Left kidney (tissue), 2 donors: Measurements from ENCODE around the gene STX8. TPM values are rescaled to one million over a fixed set of nuclear protein-coding genes. Genes with fewer than 3 reads are reported as not detected.
"Not testable (repeated sequence)": the region's sequence is repeated elsewhere in the genome, so short reads cannot be mapped to it uniquely, and the experiment has no call there.

Experiments
- DNase-seq: peaks from one replicate; pipeline ENCODE4 v3.0.0-alpha.2; 2013
- polyA plus RNA-seq: library from polyadenylated mRNA; unstranded; fragments of 120-200 nt; gene quantifications from one replicate; pipeline ENCODE4 v1.2.1, GENCODE V29; 2013; ENCODE audit not compliant: insufficient read length

STX8 gene
- polyA plus RNA-seq, 1 donor = 66.7 TPM

DNA sequence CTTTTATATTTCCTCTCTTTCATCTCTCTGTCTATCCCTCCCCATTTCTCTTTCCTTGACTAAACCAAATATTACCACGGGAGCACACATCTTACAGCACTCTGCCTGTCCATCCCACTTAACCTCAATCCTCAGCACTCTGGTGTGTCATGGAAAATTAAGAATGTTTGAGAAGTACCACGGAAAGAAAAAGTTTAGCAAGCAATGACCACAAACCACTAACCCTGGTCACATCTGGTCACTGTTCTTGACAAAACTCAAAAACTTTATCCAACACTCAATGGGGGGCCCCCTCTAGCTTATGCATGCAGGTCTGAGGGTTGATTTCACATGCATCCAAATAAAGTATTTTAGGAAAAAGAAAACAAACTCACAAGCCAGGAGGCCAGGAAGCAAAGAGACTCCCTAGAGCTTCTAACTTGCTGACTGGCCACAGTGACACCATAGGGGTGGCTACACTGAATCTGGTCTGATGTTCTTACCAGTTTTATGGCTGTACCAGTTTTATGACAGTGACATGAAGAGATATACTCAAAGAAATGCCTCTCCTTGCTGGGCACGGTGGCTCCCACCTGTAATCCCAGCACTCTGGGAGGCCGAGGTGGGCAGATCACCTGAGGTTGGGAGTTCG lies 229.2 kb downstream of the STX8 start:
- DNase-seq = no peak

DNA sequence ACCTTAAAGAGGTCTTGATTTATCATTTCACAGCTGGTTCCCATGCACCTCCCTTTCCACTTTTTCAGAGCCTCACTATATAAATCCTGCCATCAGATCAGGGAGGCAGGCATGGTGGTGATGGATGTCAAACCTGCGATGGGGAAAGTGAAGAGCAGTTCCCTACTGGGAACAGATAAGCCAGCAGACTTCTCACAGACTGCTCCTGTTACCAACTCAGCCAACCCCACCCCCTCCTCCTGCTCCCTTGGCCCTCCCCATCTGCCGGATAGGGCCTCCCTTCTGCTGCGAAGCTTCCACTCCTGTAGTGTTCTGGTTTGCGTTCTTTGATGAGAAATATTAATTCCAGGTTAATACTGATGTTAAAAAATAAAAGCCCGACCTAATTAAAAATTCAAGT lies 232.1 kb downstream of the STX8 start:
- no peak for DNase-seq

DNA sequence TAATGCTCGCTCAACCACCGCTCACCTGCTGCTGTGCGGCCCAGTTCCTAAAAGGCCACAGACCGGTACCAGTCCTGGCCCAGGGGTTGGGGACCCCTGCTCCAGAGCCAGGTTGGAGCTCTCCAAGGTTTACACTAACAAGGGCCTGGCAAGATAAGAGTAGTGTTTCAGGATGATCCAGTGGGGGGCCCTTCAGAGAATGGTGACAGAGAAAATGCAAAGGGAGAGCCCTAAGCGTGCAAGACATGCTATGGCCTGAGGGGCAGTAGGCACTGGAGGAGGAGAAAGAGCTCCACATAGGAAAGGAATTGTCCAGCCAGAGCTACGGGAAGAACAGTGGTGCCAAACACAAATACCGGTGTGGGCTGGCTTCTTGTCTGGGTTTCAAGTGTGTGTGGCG lies 233.4 kb downstream of the STX8 start:
- no peak for DNase-seq

DNA sequence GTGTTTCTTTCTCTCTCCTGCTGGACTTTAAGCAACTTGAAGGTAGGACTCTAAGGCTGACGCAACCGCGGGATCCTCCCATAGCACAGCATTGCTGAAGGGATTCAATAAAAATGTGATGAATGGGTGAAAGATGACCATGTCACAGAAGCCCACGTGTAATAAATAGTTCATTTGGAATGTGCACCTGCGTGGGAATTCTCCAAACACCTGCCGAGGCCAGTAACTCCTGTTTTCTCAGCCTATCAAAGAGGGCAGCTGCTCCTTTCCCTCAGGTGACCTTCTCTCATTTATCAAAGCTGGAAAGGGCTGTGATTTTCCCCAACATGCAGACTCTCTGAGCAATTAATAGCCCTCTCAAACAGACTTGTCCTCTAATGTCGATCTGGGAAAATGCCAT lies 235.7 kb downstream of the STX8 start:
- DNase-seq = no peak

DNA sequence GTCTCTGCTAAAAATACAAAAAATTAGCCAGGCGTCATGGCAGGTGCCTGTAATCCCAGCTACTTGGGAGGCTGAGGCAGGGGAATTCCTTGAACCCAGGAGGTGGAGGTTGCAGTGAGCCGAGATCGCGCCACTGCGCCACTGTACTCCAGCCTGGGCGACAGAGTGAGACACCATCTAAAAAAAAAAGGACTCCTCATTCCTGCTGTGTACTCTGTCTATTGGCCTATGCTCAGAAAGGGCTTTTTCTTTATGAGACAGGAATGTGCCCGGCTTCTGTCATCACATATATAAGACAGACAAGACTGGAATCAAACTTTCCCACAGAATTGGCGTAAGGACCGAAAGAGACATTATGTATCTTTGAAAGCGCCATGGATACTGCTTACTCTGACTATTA lies 236.1 kb downstream of the STX8 start:
- not testable (repeated sequence) for DNase-seq

DNA sequence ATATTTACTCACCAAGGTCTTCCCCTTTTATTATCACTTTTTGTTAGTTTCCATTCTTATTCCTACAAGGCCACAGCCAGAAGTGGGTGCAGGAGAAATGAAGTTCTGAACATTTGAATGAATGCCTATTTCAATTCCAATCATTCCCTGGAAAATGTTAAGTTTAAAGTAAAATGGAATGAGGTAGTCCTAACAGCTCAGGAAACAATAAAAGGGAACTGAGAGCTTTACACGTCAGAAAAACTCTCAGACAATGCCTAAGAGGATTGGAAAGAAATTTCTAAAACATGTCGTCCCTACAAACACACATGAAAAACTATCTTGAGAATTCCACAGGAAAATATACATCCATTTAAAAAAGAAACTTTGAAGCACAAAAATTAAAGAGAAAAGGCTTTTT lies 238.8 kb downstream of the STX8 start:
- DNase-seq = no peak

DNA sequence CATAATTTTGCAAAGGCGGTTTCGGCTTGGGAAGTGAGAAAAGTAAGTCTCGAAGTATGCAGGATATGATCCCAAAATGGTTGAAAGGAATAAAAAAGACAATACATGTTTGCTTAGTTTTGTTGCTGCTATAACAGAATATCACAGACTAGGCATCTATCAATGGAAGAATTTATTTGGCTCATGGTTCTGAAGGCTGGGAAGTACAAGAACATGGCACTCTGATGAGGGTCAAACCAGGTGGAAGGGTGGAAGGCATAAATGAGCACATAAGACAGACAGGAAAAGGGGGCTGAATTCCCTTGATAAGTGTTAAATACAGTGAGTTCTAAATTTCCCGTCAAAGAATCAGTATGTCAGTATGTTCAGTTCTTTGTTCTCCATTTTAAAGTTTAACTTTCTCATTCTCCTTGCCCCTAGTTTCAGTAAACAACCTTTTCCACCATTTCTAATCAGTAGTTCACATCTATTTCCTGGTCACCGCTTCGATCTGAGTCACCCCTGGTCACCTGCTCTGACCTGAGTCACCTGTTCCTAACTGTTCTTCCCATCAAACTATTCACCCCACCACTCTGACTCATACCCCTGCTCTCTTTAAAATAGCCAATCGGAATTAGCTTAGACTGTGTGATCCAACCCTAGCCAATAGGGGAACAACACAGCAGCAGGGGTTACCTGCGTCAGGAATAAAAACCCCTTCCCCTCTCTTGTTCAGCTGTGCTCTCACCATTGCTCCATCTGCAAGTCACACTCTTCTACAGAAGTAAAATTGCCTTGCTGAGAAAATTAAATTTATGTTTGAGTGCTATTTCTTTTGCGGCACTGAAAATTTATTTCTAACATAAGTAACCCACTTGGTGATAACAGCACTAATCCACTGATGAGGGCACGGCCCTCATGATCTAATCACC lies 240.8 kb downstream of the STX8 start:
- no peak for DNase-seq

DNA sequence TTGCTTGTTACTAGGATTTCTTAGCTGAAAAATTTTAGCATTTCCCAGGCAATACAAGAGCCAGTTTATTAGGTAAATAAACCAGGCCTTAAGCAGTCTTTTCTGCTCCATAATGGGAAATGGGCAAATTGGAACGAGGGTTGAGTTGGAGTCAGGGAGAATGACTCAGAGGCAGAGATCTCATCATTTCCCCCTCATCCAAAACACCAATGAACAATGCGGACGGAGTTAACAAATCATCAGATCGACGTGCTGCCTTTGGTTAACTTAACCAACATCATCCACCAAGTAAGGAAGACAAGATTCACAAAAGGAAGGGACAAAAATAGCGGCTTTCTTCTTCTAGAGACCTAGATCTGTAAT lies 243.5 kb downstream of the STX8 start:
- DNase-seq = no peak

DNA sequence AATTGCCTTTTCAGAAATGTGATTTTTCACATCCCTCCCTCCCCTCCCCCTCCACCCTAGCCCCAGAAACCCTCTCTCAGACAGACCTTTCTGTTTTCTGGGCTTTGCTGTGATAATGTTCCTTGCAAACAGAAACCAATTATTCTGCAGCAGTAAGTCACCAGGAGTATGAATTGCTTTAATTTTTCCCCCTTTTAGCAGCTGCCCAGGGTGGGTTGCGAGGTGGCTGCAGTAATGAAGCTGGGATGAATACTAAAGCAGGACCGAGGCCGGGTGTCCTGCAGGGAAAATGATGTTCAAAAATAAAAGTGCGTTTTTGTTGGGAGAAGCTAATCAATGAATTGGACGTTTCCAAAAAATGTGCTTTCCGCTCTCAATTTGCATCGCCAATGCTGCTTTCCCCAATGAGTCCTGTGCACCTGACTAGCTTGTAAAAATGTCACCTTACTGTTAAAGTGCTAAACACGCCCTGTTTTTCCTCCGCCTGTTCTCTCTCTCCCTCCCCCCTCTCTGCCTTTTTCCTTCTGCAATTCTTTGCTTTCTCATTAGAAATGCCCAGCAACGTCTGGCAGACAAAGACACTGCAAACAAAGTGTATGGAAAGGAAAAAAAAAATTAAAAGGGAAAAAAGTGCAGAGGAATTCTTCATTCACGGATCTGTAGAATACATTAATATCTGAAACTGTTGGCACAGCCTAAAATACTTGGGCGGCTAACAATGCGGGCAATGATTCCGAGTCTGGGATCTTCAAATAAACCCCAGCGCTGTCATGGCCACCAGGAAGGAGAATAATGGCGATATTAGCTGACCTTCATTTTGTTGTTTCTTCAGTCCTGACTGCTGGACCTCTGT lies 244.1 kb downstream of the STX8 start:
- DNase-seq = no peak

DNA sequence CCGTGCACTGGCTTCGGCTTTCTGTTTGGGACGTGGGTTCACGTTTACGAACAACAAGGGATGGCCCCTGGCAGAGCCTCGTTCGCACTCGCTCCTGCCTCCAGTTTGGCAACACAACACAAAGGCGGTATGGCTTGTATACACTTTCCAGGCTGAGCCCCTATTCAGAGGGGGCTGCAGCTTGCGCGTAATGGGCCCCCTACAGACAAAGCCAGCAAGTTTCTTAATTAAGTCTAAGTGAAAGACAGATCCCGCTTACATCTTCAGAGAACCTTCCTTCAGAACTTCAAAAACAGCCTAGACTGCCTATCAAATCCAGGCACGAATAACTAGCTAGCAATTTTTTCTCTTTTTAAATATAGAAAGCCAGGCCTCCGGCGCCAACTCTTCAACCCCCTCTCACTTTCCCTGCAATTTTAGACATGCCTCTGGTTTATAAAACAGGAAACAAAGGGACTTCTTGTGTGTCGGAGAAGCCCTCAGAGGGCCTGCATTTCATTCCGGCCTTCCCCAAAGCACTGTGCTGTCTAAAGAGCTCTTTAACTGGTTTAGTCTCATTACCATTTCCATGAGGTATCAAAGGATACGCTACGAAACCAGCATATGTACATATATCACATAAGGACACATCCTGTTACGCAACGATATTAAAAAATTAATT lies 244.9 kb downstream of the STX8 start:
- DNase-seq = no peak

DNA sequence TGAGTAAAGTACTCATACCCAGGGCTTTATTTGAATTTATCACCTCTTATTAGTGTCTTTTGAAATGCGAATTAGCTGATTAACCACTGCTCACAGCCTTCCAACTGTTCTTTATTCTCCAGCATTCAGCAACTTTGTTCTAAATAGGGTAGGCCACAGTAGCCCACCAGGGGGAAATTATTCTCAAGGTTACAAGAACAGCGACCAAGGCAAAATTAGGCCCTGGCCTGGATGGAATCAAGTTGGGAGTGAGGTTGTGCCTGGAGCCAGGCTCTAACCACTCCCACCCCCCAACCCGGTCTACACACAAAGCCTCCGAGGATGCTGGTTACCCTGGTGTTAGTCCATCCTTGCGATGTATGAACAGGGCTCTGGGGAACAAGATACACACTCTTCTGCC lies 245.5 kb downstream of the STX8 start:
- no peak for DNase-seq

DNA sequence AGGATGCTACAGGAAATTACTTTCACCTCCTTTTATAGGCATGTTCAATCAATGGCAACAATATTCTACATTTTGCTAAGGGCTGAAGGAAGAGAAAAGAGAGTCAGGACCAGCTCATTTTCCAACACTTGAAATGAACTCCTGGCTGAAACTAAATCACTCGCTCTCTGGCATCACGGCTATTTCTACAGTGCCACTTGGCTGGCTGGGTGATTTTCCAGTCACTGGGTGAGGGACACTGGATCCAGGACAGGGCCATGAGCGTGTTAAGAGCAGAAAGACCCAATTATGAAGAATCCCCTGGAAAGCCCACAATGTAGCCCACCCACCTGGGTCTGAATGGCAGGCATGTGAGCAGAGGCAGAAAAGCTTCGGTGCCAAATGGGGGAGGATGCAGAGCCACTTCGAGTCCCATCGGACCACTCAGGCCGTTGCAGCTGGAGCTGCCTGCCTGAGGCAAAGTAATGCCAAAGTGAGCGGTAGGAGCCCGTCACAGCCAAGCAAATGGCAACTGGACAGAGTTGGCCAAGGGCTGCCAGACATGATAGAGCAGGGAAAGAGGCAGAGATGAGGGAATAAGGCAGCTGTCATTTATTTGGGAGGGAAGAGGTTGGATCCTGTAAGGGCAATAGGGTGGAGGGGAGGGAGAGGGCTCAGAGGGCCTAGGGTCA lies 246.2 kb downstream of the STX8 start:
- no peak for DNase-seq

DNA sequence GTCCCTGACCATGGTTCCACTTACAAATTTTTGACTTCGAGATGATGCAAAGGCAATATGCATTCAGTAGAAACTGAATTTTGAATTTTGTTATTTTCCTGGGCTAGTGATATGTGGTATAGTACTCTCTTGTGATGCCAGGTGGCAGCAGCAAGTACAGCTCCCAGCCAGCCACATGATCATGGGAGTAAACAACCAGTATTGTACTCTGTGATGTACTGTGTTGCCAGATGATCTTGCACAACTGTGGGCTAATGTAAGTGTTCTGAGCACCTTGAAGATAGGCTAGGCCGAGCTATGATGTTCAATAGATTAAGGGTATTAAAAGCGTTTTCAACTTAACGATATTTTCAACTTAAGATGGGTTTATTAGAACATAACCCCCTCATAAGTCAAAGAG lies 250.8 kb downstream of the STX8 start:
- no peak for DNase-seq

DNA sequence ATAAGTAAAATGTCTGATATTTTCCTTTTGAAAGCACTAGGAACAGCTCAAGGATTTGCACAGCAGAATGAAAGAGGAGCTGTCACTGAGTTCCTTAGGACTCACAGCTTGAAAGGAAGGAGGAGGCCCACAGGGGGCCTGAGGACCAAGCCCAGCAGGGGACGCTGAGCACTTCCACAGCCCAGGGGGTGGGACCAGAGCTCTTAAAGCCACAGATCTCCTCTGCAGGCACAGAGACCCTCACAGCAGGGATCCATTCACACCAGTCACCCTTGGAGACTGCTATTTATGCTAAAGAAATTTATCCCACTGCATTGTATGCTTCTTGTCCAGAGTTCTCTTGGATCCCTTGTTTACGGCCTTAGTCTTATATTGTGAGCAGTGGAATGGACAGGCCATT lies 253.3 kb downstream of the STX8 start:
- no peak for DNase-seq

DNA sequence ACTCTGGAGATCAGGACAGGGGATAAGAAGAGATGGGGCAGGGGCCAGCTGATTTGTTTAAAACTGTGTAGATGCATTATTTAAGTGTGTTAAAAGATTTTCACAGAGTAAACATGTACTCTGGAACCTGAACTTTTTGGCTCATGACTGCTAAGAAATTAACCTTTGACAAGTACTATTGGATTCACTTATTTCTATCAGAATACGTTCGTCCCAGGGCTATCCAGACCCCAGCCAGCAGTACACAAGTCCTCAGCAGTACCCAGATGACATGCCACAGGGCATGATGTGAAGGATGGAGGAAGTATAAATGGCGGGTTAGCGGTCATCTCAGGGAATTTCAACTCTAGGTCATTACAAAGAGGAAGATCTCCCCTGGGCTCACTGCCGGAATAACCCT lies 253.7 kb downstream of the STX8 start:
- no peak for DNase-seq

DNA sequence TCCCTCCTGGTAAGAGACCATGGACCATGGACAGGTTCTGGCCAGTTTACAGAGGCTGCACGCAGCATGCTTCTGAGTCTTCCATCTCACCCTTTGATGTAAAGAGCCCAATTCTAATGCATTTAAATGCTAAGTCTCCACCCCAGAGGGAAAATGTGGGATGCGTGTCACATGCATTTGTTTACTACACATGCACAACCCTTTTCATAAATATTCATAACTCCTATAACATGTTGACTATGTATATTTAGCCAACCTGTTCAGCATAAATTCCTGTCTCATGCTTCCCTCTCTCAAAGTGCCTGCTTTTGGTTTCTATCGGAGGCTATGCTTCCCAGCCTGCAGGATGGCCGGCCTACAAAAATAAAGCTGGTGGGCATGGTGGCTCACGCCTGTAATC lies 260.3 kb downstream of the STX8 start:
- DNase-seq = no peak

DNA sequence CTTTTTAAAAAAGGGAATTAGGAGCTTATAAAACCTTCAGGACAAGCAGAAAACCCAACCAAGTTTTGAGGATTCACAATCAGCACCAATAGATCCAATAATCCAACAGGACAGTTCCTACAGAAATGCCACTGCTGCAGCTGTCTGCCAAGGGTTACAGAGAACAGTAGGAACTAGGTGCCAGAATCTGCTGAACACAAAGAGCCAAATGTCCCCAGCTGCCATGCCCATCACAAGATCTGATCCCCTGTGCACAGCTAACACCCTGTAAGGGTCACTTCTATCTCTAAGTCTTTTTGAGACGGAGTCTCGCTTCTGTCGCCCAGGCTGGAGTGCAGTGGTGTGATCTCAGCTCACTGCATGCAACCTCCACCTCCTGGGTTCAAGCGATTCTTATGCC lies 262.3 kb downstream of the STX8 start:
- DNase-seq = no peak

DNA sequence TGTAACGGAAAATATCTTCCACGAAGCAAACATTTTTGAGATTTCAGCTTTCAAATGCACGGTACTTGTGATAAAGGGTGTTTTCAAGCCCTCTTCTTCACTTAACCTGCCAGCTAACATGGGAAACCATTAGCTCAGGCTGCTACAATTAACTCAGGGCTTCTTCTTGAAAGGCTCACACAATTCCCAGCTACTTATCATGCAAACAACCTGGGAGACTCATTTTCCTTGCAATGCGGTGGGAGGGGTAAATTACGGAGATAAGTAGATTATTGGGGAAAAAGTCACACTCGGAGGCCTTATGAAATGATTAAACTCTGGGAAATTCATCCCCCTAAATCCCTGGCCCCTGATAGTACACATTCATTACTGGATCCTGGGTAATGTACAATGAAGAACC lies 266.4 kb downstream of the STX8 start:
- no peak for DNase-seq

DNA sequence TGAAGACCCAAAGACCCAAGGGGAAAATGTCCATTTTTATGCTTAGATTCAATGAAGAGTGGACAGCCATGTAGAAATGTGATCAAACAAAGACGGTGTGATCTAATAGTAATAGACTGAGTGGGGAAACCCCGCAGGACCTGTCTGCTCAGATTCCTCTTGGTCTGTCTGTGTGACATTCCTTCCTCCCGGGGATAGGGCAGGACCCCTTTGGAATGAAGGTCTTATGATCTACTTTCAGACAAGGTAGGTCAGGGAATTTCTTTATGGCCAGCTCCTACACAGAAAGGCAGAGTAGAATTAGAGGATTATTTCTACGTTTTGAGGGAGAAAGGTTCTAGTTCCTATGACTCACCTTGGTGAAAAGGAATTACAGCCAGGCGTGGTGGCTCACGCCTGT lies 267.6 kb downstream of the STX8 start:
- DNase-seq = no peak

DNA sequence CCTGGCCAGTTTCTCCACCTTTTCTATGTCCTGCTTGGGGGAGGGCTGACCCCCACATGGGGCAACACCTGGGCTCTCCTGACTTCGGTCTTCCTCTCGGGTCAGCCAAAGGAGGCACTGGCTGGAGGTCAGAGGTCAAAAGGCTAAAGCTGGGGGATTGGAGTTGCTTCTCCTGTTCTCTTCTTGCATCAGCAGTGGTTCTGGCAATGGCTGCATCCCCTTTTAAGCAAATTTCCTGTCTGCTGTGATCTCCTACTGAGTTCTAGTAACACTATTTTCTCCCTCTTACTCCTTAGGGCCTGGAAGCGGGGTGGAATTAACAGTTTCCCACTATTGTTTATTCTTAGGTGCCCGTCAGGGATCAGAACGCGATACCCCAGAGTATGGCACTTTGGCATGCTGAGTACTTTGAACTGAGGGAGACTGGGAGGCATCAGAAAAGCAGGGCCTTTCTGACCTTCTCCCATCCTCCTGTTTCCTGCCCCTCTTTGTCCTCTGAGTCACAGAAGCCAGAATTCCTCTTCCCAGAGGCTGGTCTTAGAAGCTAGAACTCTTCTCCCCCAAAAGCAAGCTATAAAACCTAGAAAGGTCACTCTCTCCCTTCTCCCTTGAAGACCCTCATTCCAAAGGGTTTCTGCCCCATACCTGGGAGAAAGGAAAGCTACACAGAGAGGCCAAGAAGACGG lies 268.2 kb downstream of the STX8 start:
- DNase-seq = no peak

DNA sequence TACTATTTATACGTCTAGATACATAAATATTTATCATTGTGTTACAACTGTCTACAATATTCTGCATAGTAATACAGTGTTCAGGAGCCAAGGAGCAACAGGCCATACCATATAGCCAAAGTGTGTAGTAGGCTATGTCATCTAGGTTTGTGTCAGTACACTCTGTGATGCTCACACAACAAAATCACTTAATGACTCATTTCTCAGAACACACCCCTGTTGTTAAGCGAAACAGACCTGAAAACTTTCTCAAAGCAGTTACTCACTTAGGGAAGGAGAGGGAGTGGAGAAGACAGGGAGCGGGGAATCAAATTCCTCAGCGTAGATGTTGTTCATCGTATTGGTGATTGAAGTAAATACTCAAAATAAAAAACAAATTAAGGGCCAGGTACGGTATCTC lies 269.5 kb downstream of the STX8 start:
- DNase-seq = no peak
